HCT116 (cell line): ENCODE data around the gene PRIMPOL.

Experiments
- POLR2A ChIP-seq: IDR thresholded peaks from 2 replicates; pipeline ENCODE4 v1.7.0; 2011; ENCODE audit warnings: borderline replicate concordance; ENCODE audit not compliant: insufficient read depth, insufficient read length; ENCODE audit errors: extremely low read depth
- SP1 ChIP-seq: IDR thresholded peaks from 2 replicates; pipeline ENCODE4 v1.6.1; 2012; ENCODE audit warnings: low read depth
- TF ChIP-seq, protein P1 (sequence below), 3 experiments: fragments of 200-600 bp in 1 of 3; sonication (generic) in 1 of 3; IDR thresholded peaks in 2 of 3; conservative IDR thresholded peaks in 1 of 3; 2 replicates each; pipeline ENCODE4 v1.5.1; 2012 to 2017; ENCODE audit warnings: low read depth in 2 of 3, low read length in 2 of 3, antibody characterized with exemption in 1 of 3, borderline replicate concordance in 1 of 3, control low read depth in 1 of 3, mild to moderate bottlenecking in 1 of 3, mixed read lengths in 1 of 3, mixed run types in 1 of 3, moderate library complexity in 1 of 3; ENCODE audit not compliant: insufficient read depth in 1 of 3

DNA sequence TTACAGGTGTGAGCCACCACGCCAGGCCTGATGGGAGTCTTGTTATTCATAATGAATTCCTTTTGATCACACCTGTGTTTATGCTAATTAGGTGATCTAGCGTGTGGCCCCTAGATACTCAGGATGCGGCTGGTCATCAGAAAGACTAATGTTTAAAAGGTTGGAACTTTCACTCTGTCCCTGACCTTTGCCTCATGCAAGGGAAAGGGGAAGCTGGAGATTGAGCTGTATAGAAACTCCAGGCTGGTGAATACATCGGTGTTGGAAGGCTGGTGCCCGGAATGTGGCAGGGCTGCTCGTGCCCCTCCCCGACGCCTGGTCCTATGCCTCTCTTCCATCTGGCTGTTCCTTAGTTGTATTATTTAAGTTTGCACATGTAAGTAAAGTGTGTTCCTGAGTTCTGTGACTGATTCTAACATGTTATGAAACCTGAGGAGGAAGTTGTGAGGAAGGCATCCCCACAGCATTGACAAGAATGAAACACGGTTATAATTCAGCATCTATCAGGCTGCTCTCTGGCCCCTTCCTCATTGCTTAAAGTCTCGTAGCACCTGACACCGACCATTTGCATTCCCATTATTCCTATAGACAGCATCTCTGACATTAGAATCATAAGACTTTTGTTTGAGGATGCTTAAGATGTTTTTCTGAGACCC, 29.2 kb upstream of the PRIMPOL start:
- TF ChIP-seq, protein P1, sequence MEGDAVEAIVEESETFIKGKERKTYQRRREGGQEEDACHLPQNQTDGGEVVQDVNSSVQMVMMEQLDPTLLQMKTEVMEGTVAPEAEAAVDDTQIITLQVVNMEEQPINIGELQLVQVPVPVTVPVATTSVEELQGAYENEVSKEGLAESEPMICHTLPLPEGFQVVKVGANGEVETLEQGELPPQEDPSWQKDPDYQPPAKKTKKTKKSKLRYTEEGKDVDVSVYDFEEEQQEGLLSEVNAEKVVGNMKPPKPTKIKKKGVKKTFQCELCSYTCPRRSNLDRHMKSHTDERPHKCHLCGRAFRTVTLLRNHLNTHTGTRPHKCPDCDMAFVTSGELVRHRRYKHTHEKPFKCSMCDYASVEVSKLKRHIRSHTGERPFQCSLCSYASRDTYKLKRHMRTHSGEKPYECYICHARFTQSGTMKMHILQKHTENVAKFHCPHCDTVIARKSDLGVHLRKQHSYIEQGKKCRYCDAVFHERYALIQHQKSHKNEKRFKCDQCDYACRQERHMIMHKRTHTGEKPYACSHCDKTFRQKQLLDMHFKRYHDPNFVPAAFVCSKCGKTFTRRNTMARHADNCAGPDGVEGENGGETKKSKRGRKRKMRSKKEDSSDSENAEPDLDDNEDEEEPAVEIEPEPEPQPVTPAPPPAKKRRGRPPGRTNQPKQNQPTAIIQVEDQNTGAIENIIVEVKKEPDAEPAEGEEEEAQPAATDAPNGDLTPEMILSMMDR (IDR thresholded peaks at IDR 0.05 in 2 of 3, conservative IDR thresholded peaks at IDR 0.05 in 1 of 3; ENCODE audit: borderline replicate concordance in 1 of 3, insufficient read depth in 1 of 3, low read depth in 2 of 3, low read length in 2 of 3): no peak
- TF ChIP-seq SP1 (no peak), POLR2A (no peak)
